ENCODE measurements around the gene HASPIN.

HASPIN gene

DNA sequence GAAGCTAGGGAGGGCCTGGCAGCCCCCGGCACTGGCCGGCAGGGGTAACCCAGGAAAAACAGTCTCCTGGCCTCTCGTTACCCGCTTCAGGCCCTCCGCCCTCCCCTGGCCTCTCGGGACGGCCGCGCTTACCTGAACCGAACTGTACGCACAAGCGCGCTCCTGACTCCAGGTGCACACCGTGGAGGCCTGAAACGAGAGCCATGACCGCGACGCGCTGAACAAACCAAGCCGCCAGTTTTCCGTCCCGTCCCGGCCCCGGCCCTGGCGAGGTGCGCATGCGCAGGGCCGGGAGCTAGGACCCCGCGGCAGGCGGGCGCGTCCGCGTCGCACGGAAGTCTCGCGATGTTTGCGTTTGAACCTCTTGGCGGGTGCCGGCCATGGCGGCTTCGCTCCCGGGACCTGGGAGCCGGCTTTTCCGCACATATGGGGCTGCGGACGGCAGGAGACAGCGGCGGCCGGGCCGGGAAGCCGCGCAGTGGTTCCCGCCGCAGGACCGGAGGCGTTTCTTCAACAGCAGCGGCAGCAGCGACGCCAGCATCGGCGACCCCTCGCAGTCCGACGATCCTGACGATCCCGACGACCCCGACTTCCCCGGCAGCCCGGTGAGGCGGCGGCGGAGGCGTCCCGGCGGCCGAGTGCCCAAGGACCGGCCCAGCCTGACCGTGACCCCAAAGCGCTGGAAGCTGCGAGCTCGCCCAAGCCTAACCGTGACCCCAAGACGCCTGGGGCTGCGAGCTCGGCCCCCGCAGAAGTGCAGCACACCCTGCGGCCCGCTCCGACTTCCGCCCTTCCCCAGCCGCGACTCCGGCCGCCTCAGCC lies at the start of gene HASPIN:
Gene HASPIN, plus strand, starts transcription at position 348 of the 822 bp plus-strand sequence. Its CDS starts 33 bp downstream, at position 381.
- DNase-seq = peak; percentile 85 to 94 (median 90)

DNA sequence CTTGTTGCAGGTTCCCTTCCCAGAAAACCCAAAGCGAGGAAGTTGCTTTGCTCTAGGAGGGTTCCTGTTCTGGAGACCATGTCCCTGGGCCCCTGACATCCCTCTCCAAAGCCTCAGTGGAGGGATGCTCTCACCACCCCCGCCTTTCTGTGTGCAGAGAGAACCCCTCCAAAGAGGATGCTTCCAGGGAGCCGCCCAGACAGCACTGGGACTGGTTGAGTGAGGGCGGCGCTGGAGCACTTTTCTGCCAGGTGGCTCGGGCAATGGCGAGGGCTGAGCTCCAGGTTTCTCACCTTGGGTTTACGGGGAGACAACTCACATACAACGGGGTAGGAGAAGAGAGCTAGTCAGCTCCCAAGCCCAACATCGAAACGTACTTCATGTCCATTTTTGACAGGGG lies 47.8 kb upstream of the HASPIN start:
- no peak for DNase-seq

DNA sequence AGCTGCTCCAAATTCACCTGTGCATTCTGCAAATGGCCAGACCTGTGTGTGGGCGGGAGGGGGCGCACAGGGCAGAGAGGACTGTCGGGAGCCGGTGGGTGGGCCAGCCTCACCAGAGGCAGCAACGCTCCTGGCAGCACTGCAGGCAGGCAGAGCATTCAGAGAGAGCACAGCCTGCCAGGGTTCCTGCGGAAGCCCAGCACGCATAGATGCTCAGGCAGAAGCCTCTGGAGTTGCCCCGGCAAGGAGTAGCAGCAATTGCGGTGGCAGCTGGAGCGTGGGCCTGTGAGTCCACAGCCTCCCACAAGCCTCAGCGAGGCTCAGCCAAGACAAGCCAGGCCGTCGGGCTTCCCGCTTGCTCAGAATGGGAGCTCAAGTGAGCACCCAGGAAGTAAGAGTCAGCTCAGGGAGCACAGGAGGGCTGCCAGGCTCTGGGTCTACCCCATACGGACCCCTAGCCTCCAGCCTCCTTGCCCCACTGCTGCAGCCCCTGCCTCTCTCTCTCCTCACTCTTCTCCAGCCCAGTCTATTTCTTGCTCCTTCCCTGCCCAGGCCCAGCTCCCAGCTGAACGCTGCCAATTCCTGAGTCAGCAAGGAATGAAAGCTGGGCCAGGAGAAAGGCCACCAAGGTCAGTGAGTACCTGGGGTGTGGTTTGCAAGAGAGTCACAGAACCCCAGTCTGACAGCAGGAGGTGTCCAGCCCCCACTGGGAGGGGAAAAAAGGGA lies 45.4 kb upstream of the HASPIN start:
- DNase-seq = no peak

DNA sequence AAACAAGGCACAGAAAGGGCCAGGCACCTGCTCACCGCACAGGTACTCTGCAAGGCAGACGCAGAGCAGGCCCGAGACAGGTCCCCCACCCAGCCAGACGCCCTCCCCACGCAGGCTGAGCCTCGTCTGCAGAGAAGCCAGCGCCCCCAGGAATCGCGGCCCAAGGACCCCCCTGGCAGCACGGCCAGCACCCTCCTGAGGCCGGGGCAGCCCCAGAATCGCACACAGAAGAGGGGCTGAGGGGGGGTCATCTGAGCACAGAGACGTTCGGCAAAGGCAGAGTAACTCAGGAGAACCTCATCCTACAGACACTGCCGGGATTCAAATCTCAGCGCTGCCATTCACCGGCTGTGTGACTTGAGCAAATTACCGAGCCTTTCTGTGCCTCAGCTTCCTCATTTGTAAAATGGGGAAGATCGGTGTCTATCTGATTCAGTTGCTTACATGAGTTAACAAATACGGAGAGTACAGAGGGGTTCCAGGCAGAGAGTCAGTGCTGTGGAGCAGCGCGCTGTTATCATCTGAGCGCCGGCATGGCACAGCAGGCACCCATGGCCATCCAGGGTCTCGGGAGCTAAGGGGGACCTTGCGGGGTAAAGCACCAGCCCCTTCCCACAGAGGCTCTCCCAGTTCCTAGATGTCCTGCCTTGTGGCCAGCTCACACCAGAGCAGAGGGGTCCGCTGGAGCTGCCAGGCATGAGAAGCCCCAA lies 44.7 kb upstream of the HASPIN start:
- no peak for DNase-seq

DNA sequence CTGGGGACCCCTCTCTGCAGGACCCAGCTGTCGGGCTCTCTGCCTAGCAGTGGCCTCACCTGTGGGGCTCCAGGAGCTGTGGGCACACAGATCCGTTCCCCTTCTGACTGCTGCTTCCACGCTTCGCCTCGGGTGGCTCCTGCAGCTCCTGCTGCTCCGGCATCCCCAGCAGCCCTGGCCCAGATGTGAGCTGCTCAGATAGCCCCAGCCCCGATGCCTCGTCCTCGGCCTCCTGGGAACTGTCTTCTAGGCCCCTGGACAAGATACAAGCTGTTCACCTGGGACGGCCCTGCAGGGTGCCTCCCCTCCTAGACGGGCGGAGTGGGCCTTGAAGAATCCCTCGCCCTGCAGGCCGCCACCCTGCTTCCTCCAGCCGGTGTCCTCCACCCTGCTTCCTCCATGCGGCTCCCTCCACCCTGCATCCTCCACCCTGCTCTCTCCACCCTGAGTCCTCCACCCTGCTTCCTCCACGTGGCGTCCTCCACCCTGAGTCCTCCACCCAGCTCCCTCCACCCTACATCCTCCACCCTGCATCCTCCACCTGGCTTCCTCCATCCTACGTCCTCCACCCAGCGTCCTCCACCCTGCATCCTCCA lies 44.1 kb upstream of the HASPIN start:
- no peak for DNase-seq

DNA sequence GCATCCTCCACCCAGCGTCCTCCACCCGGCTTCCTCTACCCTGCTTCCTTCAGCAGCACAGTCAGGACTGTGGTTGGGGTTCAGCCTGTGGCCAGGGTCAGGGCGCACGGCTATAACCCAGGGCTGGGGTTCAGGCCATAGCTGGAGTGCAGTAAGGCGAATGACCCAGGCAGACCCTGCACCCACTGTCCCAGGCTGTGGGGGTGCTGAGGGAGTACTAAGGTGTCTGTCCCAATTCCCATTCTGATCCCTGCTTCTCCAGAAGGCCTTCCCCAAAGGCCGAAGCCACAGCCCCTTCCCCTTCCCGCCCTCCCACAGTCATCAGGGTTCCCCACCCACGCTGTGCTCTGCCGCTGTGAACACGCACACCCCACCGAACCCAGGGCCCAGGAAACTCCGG lies 42.6 kb upstream of the HASPIN start:
- no peak for DNase-seq

DNA sequence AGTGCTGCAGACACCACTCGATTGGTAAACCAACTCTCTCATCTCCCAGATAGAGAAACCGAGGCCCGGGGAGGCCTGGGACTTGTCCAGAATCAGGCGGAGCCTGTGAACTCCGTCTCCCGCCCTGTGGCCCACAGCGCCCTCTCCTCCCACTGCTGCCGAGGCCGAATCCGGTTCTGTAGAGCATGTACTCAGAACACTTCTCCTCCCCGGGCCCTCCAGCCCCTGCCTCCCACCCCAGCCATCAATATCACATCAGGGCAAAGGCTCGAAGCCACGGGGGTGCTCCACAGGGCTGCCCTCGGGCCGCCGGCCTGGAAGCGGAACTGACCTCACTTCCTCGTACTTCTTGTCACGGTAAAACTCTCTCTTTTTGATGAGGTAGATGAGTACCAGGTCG lies 42.1 kb upstream of the HASPIN start:
- no peak for DNase-seq

DNA sequence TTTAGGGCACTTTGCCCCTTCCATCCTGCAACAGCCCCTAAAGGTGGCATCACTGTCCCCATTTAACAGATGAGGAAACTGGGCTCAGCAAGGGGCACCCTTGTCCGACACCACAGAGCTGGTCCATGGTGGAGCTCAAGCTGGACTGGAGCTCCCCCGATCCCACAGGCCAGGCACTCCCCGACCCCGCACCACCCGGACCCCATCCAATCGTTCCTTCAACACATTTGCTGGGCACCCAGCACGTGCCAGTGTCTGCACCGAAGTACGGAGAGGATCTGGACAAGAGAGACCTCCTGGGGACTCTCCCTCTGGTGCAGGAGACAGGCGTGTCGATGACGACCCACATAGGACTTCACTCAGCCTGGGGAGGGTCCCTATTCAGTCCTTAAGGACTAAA lies 41.7 kb upstream of the HASPIN start:
- DNase-seq = no peak

DNA sequence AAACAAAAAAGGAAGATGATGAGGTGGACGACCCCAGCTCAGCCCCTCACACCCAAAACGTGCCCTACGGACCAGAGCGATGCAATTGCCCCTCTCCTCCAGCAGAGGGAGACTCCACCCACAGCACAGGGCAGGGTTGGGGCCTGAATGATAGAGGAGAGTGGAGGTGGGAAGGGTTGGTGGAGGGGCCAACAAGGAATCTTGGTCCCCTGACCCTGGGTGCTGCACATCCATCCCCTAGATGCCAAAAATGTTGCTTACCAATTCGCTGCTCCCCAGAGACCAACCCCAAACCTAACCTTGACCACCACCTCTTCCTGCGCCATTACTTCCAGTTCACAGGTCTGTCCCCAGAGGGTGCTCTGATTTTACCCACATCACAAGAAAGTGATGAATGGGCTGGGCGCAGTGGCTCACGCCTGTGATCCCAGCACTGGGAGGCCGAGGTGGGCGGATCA lies 40.6 kb upstream of the HASPIN start:
- DNase-seq = peak in 1 of 3 experiments; percentile 18

DNA sequence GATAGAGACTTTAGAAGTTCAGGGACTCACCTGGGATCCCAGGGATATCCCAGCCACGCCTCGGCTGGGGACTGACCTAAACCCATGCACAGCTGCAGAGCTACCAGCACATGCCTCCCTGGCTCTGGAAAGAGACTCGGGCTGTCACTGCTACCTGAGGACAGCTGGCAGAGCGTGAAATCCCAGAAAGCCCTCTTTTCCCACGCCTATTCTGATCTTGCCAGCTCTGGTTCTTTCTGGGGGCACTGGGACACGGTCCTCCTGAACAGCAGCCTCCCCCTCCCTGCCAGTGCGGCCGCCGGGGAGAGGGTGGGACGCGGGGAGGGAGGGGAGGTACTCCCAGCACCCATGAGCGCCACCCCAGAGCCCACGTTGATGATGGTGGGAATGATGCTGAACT lies 38.5 kb upstream of the HASPIN start:
- DNase-seq = no peak

DNA sequence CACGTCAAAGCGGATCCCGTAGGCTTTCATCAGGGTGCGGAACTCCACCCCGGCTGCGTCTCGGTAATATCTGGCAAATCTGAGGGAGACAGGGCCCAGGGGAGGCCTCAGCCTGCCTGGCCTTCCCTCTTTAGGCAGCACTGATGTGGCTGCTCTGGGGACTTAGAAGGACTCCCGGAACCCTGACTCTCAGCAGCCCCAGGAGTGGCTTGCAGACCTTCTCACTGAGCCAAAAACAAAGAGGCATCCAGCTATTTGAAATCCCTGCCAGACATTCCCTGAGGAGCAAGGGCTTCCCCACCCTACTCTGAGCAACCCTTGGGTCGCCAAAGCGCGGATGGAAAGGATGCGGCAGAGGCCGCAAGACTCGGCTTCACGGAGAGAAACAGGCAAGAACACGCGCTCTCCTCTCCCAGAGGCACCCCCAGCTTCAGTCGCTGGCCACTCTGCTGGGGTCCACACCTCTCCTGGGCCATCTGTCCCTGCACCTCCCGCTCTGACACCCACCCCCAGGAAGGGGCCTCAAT lies 35.6 kb upstream of the HASPIN start:
- no peak for DNase-seq

DNA sequence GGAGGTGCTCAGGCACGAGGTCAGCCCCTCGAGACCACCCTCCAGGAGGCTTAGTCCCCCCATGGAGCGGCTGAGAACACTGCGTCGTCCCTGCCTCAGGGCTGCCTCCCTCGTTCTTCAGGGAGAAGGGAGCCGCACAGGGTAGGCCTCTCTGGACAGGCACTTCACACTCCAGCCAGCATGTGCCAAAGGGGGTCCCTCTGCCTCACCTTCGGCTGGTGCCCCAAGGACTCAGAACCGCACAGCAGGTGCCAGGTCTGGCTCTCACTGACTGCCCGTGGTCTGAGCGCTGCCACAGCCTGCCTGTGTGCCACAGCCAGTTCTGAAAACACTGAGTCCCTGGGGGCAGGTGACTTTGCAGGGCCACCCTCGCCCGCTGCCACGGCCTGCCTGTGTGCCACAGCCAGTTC lies 34.8 kb upstream of the HASPIN start:
- DNase-seq = no peak

DNA sequence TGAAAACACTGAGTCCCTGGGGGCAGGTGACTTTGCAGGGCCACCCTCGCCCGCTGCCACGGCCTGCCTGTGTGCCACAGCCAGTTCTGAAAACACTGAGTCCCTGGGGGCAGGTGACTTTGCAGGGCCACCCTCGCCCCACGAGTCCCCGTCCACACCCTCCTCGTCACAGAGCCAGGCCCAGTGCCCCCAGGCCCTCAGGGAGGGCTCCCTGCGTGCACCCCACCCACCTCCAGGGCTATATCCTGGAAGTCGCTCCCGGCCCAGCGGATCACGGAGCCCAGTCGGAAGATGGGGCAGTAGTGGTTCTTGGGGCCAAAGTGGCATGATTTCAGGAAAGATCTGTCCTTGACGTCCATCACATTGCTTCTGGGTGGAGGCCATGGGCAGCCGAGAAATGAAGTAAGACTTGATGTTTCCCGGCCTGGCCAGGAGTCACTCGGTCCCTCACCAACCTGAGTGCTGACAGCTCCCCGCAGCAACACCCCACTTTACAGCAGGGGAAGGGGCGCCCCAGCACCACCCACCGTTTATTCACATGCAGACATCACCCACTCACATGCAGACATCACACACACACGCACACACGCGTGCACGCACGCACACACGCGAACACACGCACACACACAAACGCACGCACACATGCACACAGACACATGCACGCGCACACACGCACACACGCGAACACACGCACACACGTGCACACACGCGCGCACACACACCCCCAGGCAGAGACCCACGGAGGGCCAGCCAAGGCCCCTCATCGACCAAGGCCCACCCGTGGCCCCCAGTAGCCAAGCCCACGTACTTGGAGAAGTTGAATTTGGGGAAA lies 34.2 kb upstream of the HASPIN start:
- DNase-seq = no peak

DNA sequence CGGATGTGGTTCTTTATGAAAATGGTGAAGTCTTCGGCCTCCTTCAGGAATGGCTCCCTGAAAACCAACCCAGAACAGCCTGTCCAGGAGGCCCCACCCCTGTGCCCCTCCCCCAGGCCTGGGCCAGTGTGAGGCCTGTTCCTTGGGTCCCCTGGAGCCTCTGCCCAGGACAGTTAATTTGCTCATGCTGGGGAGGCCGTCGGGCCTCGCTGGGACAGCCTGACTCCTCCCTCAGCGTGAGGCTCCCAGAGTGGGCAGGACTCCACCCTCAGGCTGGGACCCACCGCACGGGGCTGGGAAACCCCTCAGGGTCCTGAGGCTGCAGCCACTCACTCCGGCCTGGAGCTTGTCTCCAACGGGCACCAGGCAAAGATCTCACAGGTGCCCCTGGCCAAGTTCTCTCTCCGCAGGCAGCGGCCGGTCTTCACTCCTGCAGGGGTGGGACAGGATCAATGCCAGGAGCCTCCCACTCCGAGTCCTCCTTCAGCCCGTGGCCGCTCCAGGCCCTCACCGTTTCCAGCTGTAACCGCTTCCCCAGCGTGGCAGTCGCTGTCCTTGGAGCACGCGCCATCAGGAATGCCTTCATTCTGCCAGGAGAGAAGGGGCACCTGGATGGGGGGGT lies 33.5 kb upstream of the HASPIN start:
- no peak for DNase-seq

DNA sequence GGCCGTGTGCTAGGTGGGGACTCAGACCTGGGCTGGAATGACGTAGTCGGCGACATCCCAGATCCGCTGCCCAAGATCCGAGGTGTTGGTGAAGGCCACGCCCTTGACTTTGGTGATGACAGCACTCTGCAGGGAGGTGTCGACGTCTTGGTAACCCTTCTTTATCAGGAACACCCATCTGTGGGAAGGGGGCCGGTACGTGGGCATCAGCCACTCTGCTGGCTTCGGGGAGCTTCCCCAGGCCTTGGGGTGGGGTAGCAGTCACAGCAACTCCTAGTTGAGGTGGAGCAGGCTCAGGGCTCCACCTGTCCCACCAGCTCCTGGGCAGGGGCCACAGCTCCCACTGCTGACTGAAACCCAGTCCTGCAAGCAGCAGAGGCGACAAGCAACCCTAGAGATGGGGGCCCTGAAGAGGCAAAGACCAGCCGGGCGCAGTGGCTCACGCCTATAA lies 32.1 kb upstream of the HASPIN start:
- DNase-seq = no peak

DNA sequence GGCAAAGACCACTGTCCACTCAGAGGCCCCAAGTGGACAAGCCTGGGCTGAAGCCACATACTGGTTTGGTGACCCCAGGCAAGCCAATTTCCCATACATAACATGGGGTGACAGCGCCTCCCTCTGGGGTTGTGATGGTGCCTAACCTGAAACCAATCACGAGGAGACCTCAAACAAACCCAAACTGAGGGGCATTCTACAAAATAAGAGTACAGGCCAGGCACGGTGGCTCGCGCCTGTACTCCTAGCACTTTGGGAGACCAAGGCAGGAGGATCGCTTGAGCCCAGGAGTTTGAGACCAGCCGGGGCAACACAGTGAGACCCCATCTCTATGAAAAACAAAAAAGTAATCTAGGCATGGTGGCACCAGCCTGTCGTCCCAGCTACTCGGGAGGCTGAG lies 31.4 kb upstream of the HASPIN start:
- DNase-seq = no peak

DNA sequence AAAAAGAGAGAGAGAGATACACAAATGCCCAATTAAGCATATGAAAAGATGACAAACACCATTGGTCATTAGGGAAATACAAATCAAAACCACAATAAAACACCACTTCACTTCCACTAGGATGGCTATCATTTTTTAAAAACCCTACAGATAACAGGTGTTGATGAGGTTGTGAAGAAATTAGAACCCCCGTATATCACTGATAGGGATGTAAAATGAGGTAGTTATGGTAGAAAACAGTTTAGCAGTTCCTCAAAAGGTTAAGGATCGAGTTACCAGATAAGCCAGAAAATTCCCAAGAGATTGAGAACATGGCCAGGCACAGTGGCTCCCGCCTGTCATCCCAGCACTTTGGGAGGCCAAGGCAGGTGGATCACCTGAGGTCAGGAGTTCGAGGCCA lies 30.6 kb upstream of the HASPIN start:
- no peak for DNase-seq

DNA sequence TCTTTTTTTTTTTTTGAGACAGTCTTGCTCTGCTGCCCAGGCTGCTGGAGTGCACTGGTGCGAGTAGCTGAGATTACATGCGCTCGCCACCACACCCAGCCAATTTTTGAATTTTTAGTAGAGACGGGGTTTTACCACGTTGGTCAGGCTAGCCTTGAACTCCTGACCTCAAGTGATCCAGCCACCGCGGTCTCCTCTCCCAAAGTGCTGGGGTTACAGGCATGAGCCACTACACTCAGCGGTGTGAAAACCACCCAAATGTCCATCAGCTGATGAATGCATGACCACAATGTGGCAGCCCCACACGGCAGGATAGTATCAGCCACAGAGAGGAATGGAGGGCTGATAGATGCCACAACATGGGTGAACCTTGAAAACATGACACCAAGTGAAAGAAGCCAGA lies 29.9 kb upstream of the HASPIN start:
- no peak for DNase-seq

DNA sequence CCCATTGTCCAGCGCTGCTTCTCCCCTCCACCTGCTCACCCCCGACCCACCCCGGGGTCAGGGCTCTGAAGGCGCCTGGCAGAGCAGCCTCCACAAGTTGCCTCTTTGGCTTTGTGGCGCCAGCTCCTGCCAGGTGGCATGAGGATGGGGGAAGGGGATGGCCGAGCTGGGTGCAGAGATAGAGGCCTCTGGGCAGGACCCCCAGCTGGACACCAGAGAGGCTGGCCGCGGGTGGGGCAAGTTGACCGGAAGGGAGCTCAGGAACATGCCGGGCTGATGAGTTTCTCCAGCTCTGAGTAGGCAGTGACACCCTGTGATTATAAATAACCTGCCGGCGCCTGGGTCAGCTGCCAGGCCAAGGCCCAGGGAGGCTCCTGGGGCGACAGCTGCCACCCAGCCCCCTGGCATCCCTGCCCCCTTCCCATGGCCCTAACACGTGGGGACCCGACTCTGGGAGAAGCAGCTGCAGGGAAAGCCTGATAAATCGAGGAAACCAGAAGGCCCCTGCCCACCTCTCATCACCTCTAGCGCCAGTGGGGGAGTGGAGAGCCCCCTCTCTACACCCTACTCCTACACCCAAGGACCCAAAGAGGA lies 28.5 kb upstream of the HASPIN start:
- DNase-seq = peak in 2 of 3 experiments; percentile 56 to 68

DNA sequence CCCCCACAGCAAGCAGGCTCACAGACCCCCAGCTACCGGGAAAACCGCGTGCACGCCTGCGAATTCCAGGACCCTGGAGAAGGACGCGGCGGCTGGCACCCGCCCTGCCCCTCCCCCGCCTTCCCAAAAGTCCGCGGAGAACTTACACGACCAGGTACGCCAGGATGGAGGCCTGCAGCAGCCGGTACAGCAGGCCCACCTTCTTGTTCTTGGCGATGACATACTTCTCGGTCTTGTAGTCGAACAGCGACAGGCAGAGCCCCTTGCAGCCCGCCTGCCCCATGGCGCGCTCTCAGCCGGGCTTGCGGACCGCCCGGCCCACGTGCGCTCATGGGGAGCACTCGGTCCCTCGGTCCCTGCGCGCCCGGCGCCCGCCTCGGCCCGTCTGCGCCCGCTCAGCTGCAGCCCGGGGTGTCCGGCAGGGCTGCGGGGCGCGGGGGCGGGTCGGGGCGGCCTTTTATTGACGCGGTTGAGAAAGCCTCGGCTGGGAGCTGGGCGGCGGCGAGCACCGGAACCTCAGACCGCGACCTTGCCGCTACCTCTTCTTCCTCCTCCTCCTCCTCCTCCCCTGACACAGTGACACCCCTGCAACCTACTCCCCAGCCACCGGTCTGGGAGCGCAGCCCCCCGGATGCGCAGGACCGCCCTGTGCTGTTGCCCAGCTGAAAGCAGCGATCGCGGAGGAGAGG lies 27.8 kb upstream of the HASPIN start, which contains the start of gene P2RX5:
Gene P2RX5, minus strand, starts transcription at position 433 of the 689 bp plus-strand sequence. Its CDS starts 150 bp downstream, at position 283.
- DNase-seq = peak in 2 of 3 experiments; percentile 33 to 42
